ENCODE measurements around the gene TMBIM1. TPM values are rescaled to one million over a fixed set of nuclear protein-coding genes. Genes with fewer than 3 reads are reported as not detected.
A peak's percentile ranks its signal among the peaks of the same experiment; 100 is the strongest.

The TMBIM1 gene
- total and polyA plus RNA-seq, 12 donors: 25.7 to 293 (median 198) TPM

GRCh38 chr2:218285604-218286003, 6.7 kb downstream of the TMBIM1 start:
- H3K9me3 ChIP-seq (replicated peaks in 1 of 3): no peaks in the 10 kb centered on the region
- peak overlapping the region in 1 of 4 donors; percentile 58 for H3K4me3 ChIP-seq
- H3K4me1 ChIP-seq (replicated peaks in 1 of 2): peaks cover 75 to 94% of the 10 kb centered on the region in 2 donors

DNA sequence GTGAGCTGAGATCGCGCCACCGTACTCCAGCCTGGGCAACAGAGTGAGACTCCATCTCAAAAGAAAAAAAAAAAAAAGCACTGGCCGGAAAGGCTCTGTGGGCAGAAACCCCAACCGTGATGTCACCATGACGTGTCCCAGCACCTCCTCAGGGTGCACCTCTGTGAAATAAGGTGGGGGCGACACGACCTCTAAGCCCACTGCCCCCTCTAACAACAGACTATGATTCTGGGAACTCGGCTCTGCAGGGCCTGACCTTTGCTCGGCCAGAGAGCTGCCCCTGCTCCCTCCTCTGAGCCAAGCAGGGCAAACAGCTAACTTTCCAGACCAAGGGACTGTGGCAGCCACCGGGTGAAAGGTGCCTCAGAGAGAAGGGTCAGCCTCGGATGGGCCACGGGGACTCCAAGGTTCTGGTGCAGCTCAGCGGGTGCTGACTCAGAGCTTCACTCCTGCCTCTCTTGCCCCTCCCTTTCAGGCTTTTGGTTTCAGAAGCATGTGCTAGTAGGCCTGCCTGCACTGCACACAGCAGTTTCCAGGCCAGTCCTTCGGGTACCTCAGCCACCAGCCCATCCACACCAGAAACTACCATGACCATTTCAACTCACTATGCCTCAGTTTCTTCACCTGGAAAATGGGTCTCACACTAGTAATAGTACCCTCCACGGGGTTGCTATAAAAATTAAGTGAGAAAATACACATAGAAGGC, 8.0 kb downstream of the TMBIM1 start:
- peaks cover 64 to 81% of the 10 kb centered on the region in 2 donors for H3K4me1 ChIP-seq (replicated peaks in 1 of 2)
- intact Hi-C loops (cut with DNase I): no loop called here
- TF ChIP-seq POLR2A (IDR thresholded peaks at IDR 0.05): peak in 1 of 2 donors; percentile 55
- TF ChIP-seq, protein P1, sequence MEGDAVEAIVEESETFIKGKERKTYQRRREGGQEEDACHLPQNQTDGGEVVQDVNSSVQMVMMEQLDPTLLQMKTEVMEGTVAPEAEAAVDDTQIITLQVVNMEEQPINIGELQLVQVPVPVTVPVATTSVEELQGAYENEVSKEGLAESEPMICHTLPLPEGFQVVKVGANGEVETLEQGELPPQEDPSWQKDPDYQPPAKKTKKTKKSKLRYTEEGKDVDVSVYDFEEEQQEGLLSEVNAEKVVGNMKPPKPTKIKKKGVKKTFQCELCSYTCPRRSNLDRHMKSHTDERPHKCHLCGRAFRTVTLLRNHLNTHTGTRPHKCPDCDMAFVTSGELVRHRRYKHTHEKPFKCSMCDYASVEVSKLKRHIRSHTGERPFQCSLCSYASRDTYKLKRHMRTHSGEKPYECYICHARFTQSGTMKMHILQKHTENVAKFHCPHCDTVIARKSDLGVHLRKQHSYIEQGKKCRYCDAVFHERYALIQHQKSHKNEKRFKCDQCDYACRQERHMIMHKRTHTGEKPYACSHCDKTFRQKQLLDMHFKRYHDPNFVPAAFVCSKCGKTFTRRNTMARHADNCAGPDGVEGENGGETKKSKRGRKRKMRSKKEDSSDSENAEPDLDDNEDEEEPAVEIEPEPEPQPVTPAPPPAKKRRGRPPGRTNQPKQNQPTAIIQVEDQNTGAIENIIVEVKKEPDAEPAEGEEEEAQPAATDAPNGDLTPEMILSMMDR (IDR thresholded peaks at IDR 0.05): no peak

More at GRCh38 chr2:218285604-218286003, 6.7 kb downstream of the TMBIM1 start:
- intact Hi-C loops (cut with DNase I): no loop called here
- 17 to 26% (median 18%) methylated on average over 1 to 6 of the region's 6 CpGs for WGBS, 4 donors
- DNase-seq: peak; percentile 79 to 92 (median 91)
- peaks cover 0 to 23% of the 10 kb centered on the region in 2 donors for H3K36me3 ChIP-seq (replicated peaks in 1 of 2)
- H3K27me3 ChIP-seq: no peaks in the 10 kb centered on the region
- H3K27ac ChIP-seq: peak overlapping the region; percentile 67 to 97 (median 90)
- peak in 1 of 2 donors; percentile 59 for TF ChIP-seq POLR2A (IDR thresholded peaks at IDR 0.05)
- TF ChIP-seq, protein P1 (IDR thresholded peaks at IDR 0.05): no peak

GRCh38 chr2:218282173-218282991, 9.9 kb downstream of the TMBIM1 start:
- Histone ChIP-seq H3K4me3 (no peak overlapping the region), H3K27me3 (no peaks in the 10 kb centered on the region), H3K27ac (peak overlapping the region; percentile 73 to 97 (median 90)), H3K9me3 (replicated peaks in 1 of 3) (no peaks in the 10 kb centered on the region), H3K36me3 (replicated peaks in 1 of 2) (peaks cover 0 to 55% of the 10 kb centered on the region in 2 donors), H3K4me1 (replicated peaks in 1 of 2) (peaks cover 59 to 63% of the 10 kb centered on the region in 2 donors)
- TF ChIP-seq, protein P1 (IDR thresholded peaks at IDR 0.05): no peak
- TF ChIP-seq POLR2A (IDR thresholded peaks at IDR 0.05): peak in 1 of 2 donors; percentile 10
- WGBS, 4 donors: 31 to 50% (median 49%) methylated on average over 11 to 17 of the region's 17 CpGs
- intact Hi-C loops (cut with DNase I): no loop called here
- DNase-seq: peak in 6 of 7 donors; percentile 60 to 77 (median 69)

More for the DNA sequence above, 8.0 kb downstream of the TMBIM1 start:
- peaks cover 0 to 36% of the 10 kb centered on the region in 2 donors for H3K36me3 ChIP-seq (replicated peaks in 1 of 2)
- H3K27me3 ChIP-seq: no peaks in the 10 kb centered on the region
- H3K27ac ChIP-seq: peak overlapping the region; percentile 67 to 97 (median 90)
- no peak overlapping the region for H3K4me3 ChIP-seq
- WGBS, 4 donors: 41 to 53% (median 47%) methylated on average over 10 to 16 of the region's 16 CpGs
- peak; percentile 83 to 94 (median 91) for DNase-seq
- H3K9me3 ChIP-seq (replicated peaks in 1 of 3): no peaks in the 10 kb centered on the region

DNA sequence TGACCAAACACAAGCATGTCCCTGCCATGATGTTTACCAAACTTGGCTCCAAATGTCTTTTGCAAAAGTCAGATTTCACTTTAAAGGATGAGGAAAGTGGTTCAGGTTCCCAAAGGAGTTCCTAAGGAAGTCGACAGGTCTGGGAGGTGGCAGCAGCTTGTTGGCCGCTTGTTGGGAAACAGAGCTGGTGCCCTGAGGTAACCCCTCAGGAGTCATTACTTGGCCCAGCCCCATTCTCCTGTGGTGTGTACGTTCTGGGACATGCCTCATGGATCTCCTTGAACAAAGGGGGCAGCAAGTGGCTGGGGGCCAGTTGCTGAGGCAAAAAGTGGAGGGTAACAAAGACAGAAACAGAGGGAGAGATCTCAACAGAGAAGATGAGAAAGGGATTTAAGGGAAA, 10.9 kb downstream of the TMBIM1 start:
- Histone ChIP-seq H3K36me3 (replicated peaks in 1 of 2) (peaks cover 0 to 64% of the 10 kb centered on the region in 2 donors), H3K4me1 (replicated peaks in 1 of 2) (peaks cover 50 to 53% of the 10 kb centered on the region in 2 donors), H3K27me3 (no peaks in the 10 kb centered on the region), H3K4me3 (no peak overlapping the region), H3K27ac (peak overlapping the region; percentile 21 to 97 (median 90)), H3K9me3 (replicated peaks in 1 of 3) (no peaks in the 10 kb centered on the region)
- WGBS, 4 donors: 24 to 52% (median 33%) methylated on average over 3 of the region's 3 CpGs
- DNase-seq: peak; percentile 63 to 90 (median 85)
- TF ChIP-seq, protein P1 (IDR thresholded peaks at IDR 0.05): no peak
- TF ChIP-seq POLR2A (IDR thresholded peaks at IDR 0.05): peak in 1 of 2 donors; percentile 8
- intact Hi-C loops (cut with DNase I): no loop called here
